ENCODE results near the gene ZSCAN29. TPM values are rescaled to one million over a fixed set of nuclear protein-coding genes. Genes with fewer than 3 reads are reported as not detected.

ZSCAN29 gene
- total and polyA plus RNA-seq, 2 donors (not counting 1 experiment from before 2014, with no cell fraction given): 16.1 to 51.5 TPM

GRCh38 chr15:43412096-43412495 is 41.3 kb upstream of the ZSCAN29 start:
- intact Hi-C loops (cut with micrococcal nuclease): no loop called here
- Histone ChIP-seq H2AFZ (ENCODE audit: insufficient read depth, low read depth, low read length, poor library complexity, severe bottlenecking) (no peak overlapping the region), H3K9me3 (ENCODE audit: control extremely low read depth in 1 of 3, control insufficient read depth in 2 of 3, insufficient read depth in 1 of 3, low read length in 2 of 3) (no peaks in the 10 kb centered on the region), H4K20me1 (ENCODE audit: control insufficient read depth, insufficient read depth, low read length, poor library complexity, severe bottlenecking) (no peaks in the 10 kb centered on the region), H3K4me3 (ENCODE audit: control extremely low read depth in 1 of 5, extremely low read depth in 1 of 5, insufficient read depth in 1 of 5, low read depth in 2 of 5, low read length in 4 of 5) (no peak overlapping the region), H3K4me2 (replicated peaks; ENCODE audit: low read depth, low read length, poor library complexity, severe bottlenecking) (no peak overlapping the region), H3K27ac (ENCODE audit: low read length in 2 of 2) (no peak overlapping the region), H3K4me1 (ENCODE audit: control insufficient read depth in 2 of 2, insufficient read depth in 2 of 2, low read length in 2 of 2) (no peaks in the 10 kb centered on the region), H3K27me3 (replicated peaks in 1 of 4; ENCODE audit: control extremely low read depth in 1 of 4, control insufficient read depth in 3 of 4, insufficient read depth in 4 of 4, low read length in 3 of 4) (no peaks in the 10 kb centered on the region), H3K36me3 (replicated peaks in 1 of 2; ENCODE audit: control extremely low read depth in 1 of 2, control insufficient read depth in 1 of 2, extremely low read depth in 1 of 2, insufficient read depth in 2 of 2, low read length in 1 of 2) (peaks cover 2 to 87% of the 10 kb centered on the region in 2 experiments), H3K9ac (ENCODE audit: low read length) (no peak overlapping the region), H3K79me2 (ENCODE audit: control insufficient read depth, insufficient read depth, low read length) (no peaks in the 10 kb centered on the region)
- no peaks in the 10 kb centered on the region for H3K9me3 Mint-ChIP-seq (ENCODE audit: insufficient read depth)
- H3K27me3 Mint-ChIP-seq: no peaks in the 10 kb centered on the region
- TF ChIP-seq EZH2 (IDR thresholded peaks at IDR 0.05; ENCODE audit: borderline replicate concordance, insufficient read depth, low read depth, low read length, poor library complexity, severe bottlenecking): no peak
- TF ChIP-seq, protein P1, sequence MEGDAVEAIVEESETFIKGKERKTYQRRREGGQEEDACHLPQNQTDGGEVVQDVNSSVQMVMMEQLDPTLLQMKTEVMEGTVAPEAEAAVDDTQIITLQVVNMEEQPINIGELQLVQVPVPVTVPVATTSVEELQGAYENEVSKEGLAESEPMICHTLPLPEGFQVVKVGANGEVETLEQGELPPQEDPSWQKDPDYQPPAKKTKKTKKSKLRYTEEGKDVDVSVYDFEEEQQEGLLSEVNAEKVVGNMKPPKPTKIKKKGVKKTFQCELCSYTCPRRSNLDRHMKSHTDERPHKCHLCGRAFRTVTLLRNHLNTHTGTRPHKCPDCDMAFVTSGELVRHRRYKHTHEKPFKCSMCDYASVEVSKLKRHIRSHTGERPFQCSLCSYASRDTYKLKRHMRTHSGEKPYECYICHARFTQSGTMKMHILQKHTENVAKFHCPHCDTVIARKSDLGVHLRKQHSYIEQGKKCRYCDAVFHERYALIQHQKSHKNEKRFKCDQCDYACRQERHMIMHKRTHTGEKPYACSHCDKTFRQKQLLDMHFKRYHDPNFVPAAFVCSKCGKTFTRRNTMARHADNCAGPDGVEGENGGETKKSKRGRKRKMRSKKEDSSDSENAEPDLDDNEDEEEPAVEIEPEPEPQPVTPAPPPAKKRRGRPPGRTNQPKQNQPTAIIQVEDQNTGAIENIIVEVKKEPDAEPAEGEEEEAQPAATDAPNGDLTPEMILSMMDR (IDR thresholded peaks at IDR 0.05): no peak
- H3K27ac Mint-ChIP-seq: no peak overlapping the region
- WGBS (ENCODE audit: insufficient coverage): no CpG with 5 or more reads among the region's 1 CpG
- no peak overlapping the region for H3K4me3 Mint-ChIP-seq
- POLR2A ChIA-PET: no interaction called here
- CTCF ChIA-PET: no interaction called here
- no peak for DNase-seq
- H3K4me1 Mint-ChIP-seq: no peaks in the 10 kb centered on the region
- ATAC-seq (ENCODE audit: low read depth): no peak

GRCh38 chr15:43410572-43411214 is 39.9 kb upstream of the ZSCAN29 start:
- no peaks in the 10 kb centered on the region for H3K9me3 Mint-ChIP-seq (ENCODE audit: insufficient read depth)
- Histone ChIP-seq H3K4me3 (ENCODE audit: control extremely low read depth in 1 of 5, extremely low read depth in 1 of 5, insufficient read depth in 1 of 5, low read depth in 2 of 5, low read length in 4 of 5) (no peak overlapping the region), H3K36me3 (replicated peaks in 1 of 2; ENCODE audit: control extremely low read depth in 1 of 2, control insufficient read depth in 1 of 2, extremely low read depth in 1 of 2, insufficient read depth in 2 of 2, low read length in 1 of 2) (peaks cover 0 to 84% of the 10 kb centered on the region in 2 experiments), H3K4me2 (replicated peaks; ENCODE audit: low read depth, low read length, poor library complexity, severe bottlenecking) (no peak overlapping the region), H2AFZ (ENCODE audit: insufficient read depth, low read depth, low read length, poor library complexity, severe bottlenecking) (no peak overlapping the region), H3K79me2 (ENCODE audit: control insufficient read depth, insufficient read depth, low read length) (no peaks in the 10 kb centered on the region), H3K27ac (ENCODE audit: low read length in 2 of 2) (no peak overlapping the region), H3K27me3 (replicated peaks in 1 of 4; ENCODE audit: control extremely low read depth in 1 of 4, control insufficient read depth in 3 of 4, insufficient read depth in 4 of 4, low read length in 3 of 4) (no peaks in the 10 kb centered on the region), H3K4me1 (ENCODE audit: control insufficient read depth in 2 of 2, insufficient read depth in 2 of 2, low read length in 2 of 2) (no peaks in the 10 kb centered on the region), H4K20me1 (ENCODE audit: control insufficient read depth, insufficient read depth, low read length, poor library complexity, severe bottlenecking) (no peaks in the 10 kb centered on the region), H3K9ac (ENCODE audit: low read length) (no peak overlapping the region), H3K9me3 (ENCODE audit: control extremely low read depth in 1 of 3, control insufficient read depth in 2 of 3, insufficient read depth in 1 of 3, low read length in 2 of 3) (no peaks in the 10 kb centered on the region)
- ATAC-seq (ENCODE audit: low read depth): no peak
- H3K4me1 Mint-ChIP-seq: no peaks in the 10 kb centered on the region
- intact Hi-C loops (cut with micrococcal nuclease): no loop called here
- ChIA-PET CTCF (no interaction called here), POLR2A (no interaction called here)
- no peaks in the 10 kb centered on the region for H3K27me3 Mint-ChIP-seq
- H3K27ac Mint-ChIP-seq: no peak overlapping the region
- 96% methylated on average over 5 of the region's 5 CpGs for WGBS (ENCODE audit: insufficient coverage)
- TF ChIP-seq EZH2 (IDR thresholded peaks at IDR 0.05; ENCODE audit: borderline replicate concordance, insufficient read depth, low read depth, low read length, poor library complexity, severe bottlenecking): no peak
- TF ChIP-seq, protein P1 (IDR thresholded peaks at IDR 0.05): no peak
- no peak overlapping the region for H3K4me3 Mint-ChIP-seq
- no peak for DNase-seq

All from B cell (primary cell).